Stimulated activated CD4-positive, alpha-beta T cell treated with anti-CD3 and anti-CD28 coated beads, Interleukin-15, amount 100 ng/mL, for 1 hour (primary cell): Measurements from ENCODE around the gene USP49.

Source experiments
- DNase-seq, 2 donors: peaks; one replicate each; pipeline ENCODE4 v3.0.0-alpha.2; 2020; ENCODE audit warnings: low read depth in 1 of 2, low spot score in 1 of 2

The USP49 gene

GRCh38 chr6:41929924-41930323, 34.7 kb upstream of the USP49 start:
- no peak for DNase-seq

DNA sequence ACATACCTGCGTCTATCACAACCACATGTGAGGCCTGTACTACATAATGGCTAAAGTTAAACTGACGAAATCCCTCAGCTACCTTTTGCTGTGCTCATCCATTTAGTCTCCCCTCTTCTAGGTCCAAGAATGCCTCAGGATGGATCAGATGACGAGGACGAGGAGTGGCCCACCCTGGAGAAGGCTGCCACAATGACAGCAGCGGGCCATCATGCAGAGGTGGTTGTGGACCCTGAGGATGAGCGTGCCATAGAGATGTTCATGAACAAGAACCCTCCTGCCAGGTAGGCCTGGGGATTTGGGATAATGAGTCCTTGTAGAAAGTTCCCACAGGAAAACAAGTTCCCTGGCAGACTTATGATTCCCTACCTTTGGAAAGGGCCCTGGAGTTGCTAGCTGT, 32.1 kb upstream of the USP49 start:
- no peak for DNase-seq

DNA sequence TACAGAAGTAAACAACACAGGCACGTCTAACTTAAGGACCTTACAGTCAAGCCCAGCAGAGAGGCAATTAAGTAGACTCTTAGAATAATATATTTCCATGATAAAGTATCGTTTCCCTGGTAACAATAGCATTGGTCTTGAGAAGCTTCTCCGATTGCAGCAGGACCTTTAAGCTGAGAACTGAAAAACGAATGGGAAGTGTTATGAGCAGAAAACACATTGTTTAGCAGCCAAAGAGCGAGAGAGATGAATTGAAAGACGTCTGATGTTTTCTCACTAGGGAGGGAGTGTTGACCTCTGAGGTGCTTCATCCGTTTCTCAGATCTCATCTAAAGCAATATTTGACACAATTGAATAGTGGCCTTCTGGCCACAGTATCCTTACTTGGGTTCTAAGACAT, 27.0 kb upstream of the USP49 start:
- no peak for DNase-seq

DNA sequence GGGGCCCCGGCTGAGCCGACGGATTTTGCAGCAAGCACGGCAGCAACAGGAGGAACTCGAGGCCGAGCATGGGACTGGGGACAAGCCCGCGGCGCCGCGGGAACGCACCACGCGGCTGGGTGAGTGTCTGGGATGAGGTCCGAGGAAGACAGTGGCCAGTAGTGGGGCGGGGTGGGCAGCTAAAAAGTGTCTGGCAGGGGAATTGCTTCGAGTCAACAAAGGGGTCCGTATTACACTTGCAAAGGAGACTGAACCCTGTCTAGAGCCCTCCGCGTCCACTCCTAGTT, 26.5 kb upstream of the USP49 start:
- DNase-seq, result no peak

GRCh38 chr6:41920921-41921711, 25.9 kb upstream of the USP49 start, which contains the start of the genes BYSL and MED20:
BYSL (plus strand) TSS chr6:41921499; CDS start chr6:41921563, 64 bp downstream.
MED20 (minus strand) TSS chr6:41921139; CDS start chr6:41921018, 121 bp downstream.
- DNase-seq, result peak; percentile 88 to 92

GRCh38 chr6:41917528-41917927, 22.4 kb upstream of the USP49 start:
- DNase-seq, result no peak

DNA sequence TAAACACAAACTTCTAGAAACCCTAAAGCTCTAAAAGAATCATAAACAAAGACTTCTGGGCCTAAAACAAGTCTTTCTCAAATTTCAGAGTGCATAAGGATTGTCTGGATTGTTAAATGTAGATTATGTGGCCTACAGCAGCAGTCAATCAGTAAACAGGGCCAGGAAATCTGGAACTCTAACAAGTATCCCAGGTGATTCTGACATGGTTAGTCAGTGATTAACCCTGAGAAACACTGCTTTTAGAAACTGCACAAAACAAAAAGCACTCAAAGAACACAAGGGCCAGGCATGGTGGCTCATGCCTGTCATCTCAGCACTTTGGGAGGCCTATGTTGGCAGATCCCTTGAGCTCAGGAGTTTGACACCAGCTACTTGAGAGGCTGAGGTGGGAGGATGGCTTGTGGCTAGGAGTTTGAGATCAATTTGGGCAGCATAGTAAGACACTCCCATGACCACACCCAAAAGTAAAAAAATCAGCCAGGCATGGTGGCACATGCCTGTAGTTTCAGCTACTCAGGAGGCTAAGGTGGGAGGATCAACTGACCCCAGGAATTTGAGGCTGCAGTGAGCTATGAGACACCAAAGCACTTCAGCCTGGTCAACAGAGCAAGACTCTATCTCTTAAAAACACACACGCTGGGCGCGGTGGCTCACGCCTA, 19.8 kb upstream of the USP49 start:
- no peak for DNase-seq

DNA sequence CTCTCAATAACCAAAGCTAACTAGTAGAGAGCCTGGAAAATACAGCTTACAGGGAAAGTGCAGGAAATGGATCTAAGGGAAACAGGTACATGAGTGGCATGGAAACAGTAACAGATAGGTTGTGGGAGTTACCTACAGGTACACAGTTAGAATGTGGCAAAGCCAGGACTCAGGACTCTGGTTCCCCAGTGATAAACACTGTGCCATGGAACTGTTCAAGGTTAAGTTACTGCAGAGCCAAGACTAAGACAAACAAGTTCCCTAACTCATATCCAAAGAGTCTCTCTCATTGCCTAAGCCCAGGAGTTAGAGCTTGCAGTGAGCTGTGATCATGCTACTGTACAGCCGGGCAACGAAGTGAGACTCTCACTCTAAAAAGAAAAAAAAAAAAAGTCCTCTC, 19.2 kb upstream of the USP49 start:
- DNase-seq, result no peak

- no peak for DNase-seq
Measured at GRCh38 chr6:41909727-41910126, 14.6 kb upstream of the USP49 start.

DNA sequence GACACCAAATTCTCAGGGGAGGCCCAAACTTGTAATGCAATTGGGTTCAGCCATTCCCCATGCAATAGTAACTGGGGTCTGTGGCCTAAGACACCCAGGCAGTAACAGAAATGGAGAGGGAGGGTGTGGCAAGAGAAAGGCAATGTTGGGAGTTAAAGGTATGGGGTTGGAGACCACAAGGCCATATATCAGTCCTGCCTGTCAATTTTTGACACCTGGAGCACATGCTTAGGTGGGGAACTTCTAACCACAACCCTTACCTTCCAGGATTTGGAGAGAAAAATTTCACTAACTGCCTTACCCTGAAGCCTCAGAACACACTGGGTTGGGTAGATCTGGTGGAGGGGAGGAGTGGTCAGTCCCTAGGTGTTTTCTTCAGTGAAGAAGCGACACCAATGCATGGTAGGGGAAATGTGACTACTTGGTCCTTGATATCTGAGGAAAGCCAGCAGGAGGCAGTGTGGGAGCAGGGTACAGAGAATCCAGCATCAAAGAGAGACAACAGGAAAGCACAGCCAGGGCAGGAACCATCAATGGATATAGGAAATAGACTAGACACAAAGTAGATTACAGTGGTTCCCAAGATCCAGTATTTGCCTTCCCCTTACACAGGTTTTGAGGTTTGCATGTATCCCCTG, 6.8 kb upstream of the USP49 start:
- peak in 1 of 2 donors; percentile 17 for DNase-seq

DNA sequence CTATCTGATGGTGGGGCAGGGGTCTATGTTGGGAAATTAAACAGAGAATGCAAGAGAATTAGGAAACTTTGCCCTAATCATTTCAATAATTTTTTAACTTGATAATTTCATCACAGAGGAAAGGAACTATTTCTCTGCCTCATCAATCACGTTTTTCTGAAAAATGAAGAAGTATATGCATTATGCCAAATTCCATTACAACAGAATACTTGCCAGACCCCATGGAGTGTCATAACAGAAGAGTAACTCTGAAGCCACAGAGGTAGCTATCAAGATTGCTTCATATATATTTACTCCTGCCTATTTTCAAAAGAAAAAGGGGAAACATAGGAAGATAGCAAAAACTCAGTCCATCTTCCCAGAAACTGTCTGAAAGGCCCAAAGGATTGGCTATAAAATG, 5.7 kb upstream of the USP49 start:
- no peak for DNase-seq

- no peak for DNase-seq
Measured at GRCh38 chr6:41896281-41896680, 1.1 kb upstream of the USP49 start.

DNA sequence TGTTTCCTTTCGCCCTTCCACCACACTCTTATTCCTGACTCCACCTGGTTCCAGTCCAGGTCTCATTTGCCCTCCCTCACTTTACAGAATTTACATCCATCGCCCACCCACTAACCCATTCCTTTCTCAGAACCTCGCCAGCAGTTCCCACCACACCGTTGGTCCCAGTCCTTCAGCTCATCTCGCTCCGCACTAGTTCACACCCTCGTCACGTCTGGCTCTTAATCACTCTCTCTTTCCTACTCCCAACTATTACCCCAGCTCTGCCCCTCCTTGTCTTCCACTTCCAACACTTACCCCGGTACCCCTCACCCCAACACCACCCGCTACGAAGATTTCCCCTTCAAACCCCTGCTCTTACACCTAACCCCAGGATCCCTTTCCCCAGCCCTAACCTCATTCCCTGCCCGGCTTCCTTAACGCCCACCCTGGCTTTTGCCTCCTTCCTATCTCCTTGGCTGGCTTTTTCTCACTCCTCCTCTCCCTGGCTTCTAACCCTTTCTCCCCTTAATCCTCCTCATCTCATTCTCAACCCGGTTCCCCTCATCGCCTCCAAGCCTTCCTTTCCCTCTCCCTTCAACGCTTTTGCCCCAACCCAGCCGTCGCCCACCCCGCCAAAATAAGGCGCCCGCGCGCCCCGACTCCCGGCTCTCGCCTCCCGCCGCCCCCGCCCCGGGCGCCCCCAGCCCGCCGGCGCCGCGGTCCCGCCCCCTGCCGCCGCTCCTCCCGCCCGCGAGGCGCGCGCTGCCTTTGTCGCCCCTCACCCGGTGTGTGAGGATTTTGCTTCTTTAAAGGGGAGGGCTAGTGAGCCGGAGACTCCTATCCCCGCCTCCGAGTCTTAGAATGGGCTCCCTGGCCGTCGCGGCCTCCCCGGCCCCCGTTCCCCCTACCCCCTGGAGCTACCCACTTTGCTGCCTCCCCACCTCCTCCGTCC, 542 bp downstream of the USP49 start:
- DNase-seq, result no peak

DNA sequence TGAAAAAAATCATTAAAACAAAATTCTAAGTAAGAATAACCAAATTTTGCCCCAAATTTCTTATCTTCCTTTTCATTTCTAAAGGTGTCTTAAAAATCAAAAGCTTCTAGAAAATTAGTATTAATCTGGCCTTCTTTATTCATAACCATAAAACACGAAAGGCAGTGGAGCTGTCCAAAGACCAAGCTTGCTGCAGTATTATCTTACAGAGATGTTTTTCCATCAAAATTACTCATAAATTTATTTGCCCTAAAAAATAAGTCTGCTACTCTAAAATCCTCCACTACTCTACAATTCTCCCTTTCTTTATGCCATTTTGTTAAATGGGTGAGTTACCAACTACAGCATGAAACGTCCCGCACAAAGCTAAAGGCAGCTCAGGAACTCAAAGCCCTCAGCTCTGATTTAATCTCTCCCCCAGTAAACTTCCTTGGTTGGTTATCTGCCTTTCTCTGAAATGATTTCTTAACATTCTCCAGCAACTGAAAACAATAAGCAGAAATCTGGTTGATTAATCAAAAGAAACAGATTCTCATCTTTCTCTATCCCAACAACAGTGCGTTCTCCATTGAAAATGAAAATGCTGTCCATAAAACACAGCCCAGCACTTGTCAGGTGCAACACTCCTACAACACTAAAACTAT, 2.1 kb downstream of the USP49 start:
- DNase-seq, result no peak

DNA sequence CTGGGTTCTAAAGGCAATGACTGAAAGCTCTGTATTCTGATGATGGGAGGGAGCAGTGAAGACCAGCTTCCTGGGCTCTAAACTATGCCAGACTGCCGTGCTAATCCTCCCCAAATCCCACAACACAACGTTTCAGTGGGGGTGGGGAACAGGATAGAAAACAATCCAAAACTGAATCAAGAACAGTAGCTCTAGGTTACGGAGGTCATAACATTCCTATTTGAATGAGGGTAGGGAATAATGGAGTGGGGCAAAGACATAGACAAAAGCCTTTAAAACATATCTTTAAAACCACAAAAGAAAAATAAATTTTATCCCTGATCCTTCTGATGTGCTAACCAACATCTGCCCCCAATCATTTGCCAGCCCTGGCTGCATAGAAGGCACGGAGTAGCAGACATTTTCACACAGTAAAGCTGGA, 7.8 kb downstream of the USP49 start:
- DNase-seq, result no peak

DNA sequence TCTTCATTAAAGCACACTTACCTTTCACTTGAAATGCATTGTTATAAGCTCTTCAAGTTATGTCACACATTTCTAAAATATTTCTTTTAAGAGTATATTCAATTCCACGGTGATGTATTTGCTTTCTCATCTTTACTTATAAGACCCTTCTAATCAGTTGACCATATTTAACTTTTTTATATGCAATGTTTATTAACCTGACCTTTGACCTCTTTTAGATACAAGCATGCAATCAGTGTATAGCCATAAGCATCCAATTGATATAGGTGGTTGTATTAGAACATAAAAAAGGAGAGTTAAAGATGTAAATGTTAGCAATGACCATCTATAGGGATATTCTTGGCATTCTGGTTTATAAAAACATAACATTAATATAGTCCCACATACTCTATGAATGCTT, 9.2 kb downstream of the USP49 start:
- DNase-seq, result no peak

DNA sequence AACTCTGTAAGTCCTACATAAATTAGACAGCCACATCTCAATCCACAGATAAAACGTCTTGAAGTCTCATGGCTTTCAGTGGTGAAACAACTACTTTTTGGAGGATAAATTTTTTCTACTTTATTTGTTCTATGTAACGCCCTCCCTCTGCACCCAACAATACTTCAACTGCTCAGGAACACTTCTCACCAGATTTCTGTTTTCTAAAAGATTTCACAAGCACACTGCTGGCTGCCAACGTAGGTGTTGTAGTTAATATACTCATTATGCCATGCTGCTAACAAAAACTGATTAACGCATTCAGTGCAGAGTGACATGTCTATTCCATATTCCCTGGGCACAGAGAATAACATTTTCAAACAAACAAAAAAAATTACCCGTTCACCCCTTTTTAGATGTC, 10.2 kb downstream of the USP49 start:
- no peak for DNase-seq

- no peak for DNase-seq
Measured at GRCh38 chr6:41881506-41881905, 13.7 kb downstream of the USP49 start.

- no peak for DNase-seq
Measured at GRCh38 chr6:41878961-41879405, 16.2 kb downstream of the USP49 start.

DNA sequence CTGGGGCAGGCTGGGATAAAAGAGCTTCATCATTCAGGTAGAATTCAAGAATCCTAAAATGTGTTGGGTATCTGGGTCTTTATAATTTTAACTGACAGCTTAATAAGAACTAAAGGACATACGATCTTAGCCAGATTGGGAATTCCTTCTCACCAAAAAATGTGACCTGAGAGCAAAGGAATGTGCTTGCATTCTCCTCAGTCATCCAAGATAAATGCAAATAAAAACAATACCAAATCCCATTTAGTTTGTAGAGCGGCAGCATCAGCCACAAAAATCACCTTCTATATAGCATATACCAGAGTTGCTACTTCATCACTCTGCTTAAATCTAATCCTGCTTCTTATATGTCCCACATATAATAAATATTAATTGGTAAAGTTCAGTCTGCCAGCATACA, 16.9 kb downstream of the USP49 start:
- DNase-seq, result no peak
